Glutamatergic neuron (in vitro differentiated cells): Measurements from ENCODE around the gene CCDC3. TPM values are rescaled to one million over a fixed set of nuclear protein-coding genes. Genes with fewer than 3 reads are reported as not detected.

Experiments
- DNase-seq: peaks from one replicate; pipeline ENCODE4 v3.0.0; 2022
- H3K27ac Mint-ChIP-seq: one replicate; pipeline ENCODE4 v1.8.0; 2020; ENCODE audit warnings: mild to moderate bottlenecking, mixed read lengths, inconsistent platforms; ENCODE audit not compliant: unreplicated experiment
- H3K27me3 Mint-ChIP-seq: one replicate; pipeline ENCODE4 v1.8.0; 2020; ENCODE audit warnings: mild to moderate bottlenecking, moderate library complexity, mixed read lengths, inconsistent platforms; ENCODE audit not compliant: unreplicated experiment
- H3K36me3 Mint-ChIP-seq: one replicate; pipeline ENCODE4 v1.8.0; 2020; ENCODE audit warnings: mild to moderate bottlenecking, mixed read lengths, inconsistent platforms; ENCODE audit not compliant: unreplicated experiment
- H3K4me1 Mint-ChIP-seq: one replicate; pipeline ENCODE4 v1.8.0; 2020; ENCODE audit warnings: mild to moderate bottlenecking, low read depth, mixed read lengths, inconsistent platforms; ENCODE audit not compliant: unreplicated experiment
- H3K4me3 Mint-ChIP-seq: one replicate; pipeline ENCODE4 v1.8.0; 2020; ENCODE audit warnings: mild to moderate bottlenecking, mixed read lengths, inconsistent platforms; ENCODE audit not compliant: unreplicated experiment
- H3K9me3 Mint-ChIP-seq: one replicate; pipeline ENCODE4 v1.8.0; 2020; ENCODE audit warnings: mild to moderate bottlenecking, moderate library complexity, mixed read lengths, inconsistent platforms; ENCODE audit not compliant: unreplicated experiment
- total RNA-seq: library from RNA; stranded (reverse); fragmentation: NEBNext Ultra II Directional; extraction: Animal tissue kit (Norgen Biotek cat#: 25700); gene quantifications from one replicate; pipeline ENCODE4 v1.2.1, GENCODE V29; 2021; ENCODE audit not compliant: unreplicated experiment
- TF ChIP-seq, protein P1 (sequence below): fragments of 200-600 bp; sonication (generic); IDR thresholded peaks from one replicate; pipeline ENCODE4 v1.5.0; 2021; ENCODE audit not compliant: partially characterized antibody, unreplicated experiment

Gene CCDC3
- total RNA-seq, 1 donor from 2014 or later = 13.8 TPM

DNA sequence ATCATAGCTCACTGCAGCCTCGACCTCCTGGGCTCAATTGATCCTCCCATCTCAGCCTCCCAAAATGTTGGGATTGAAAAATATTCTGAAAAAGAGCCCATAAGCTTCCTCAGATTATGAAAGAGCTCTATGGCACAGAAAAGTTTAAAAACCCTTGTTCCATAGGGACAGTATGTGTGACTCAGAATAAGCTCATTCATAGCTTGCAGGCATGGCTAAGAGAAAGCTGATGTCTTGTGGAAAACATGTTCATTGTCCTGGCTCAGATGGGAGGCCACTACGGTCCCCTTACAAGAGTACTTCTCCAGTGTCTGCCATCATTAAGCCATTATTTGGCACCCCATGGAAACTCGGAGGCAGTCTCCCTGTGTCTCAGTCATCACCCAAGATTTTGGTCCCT, 64.0 kb downstream of the CCDC3 start:
- DNase-seq = no peak
- no peaks in the 10 kb centered on the region for H3K4me1 Mint-ChIP-seq
- no peaks in the 10 kb centered on the region for H3K27me3 Mint-ChIP-seq
- TF ChIP-seq, protein P1, sequence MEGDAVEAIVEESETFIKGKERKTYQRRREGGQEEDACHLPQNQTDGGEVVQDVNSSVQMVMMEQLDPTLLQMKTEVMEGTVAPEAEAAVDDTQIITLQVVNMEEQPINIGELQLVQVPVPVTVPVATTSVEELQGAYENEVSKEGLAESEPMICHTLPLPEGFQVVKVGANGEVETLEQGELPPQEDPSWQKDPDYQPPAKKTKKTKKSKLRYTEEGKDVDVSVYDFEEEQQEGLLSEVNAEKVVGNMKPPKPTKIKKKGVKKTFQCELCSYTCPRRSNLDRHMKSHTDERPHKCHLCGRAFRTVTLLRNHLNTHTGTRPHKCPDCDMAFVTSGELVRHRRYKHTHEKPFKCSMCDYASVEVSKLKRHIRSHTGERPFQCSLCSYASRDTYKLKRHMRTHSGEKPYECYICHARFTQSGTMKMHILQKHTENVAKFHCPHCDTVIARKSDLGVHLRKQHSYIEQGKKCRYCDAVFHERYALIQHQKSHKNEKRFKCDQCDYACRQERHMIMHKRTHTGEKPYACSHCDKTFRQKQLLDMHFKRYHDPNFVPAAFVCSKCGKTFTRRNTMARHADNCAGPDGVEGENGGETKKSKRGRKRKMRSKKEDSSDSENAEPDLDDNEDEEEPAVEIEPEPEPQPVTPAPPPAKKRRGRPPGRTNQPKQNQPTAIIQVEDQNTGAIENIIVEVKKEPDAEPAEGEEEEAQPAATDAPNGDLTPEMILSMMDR = no peak
- no peak overlapping the region for H3K27ac Mint-ChIP-seq
- no peaks in the 10 kb centered on the region for H3K36me3 Mint-ChIP-seq
- H3K4me3 Mint-ChIP-seq = no peak overlapping the region
- no peaks in the 10 kb centered on the region for H3K9me3 Mint-ChIP-seq

DNA sequence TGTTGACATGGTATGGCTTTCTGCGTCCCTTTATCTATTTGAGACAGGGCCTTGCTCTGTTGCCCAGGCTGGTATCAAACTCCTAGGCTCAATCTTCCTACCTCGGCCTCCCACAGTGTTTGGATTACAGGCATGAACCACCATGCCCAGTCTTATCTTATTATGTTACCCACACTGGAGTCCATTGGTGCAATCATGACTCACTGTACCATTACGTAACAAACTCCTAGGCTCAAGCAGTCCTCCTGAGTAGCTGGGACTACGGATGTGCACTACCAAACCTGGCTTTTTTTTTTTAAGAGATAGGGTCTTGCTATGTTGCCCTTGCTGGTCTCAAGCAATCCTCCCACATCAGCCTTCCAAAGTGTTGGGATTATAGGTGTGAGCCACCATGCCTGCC, 66.7 kb downstream of the CCDC3 start:
- DNase-seq = no peak
- no peaks in the 10 kb centered on the region for H3K4me1 Mint-ChIP-seq
- TF ChIP-seq, protein P1 = no peak
- no peaks in the 10 kb centered on the region for H3K9me3 Mint-ChIP-seq
- no peak overlapping the region for H3K4me3 Mint-ChIP-seq
- H3K36me3 Mint-ChIP-seq = no peaks in the 10 kb centered on the region
- no peaks in the 10 kb centered on the region for H3K27me3 Mint-ChIP-seq
- no peak overlapping the region for H3K27ac Mint-ChIP-seq

DNA sequence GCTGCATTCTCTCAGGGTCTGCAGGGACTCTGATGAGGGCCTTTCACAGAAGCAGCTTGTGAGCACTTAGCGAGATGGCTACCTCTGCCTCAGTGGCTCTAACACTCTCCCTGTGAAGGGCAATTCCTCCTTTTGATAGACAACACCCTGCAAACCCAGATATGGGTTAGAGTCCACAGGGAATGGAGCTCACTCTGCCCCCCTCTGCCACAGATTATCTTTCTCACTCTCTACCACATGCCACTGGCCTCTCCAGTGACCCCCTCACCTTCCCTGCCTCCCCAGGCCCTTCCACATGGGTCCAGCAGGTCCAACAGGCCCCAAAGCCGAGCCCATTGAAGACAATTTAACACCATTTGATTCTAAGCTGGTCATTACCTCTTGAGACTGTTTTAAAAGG, 72.1 kb downstream of the CCDC3 start:
- Mint-ChIP-seq H3K9me3 (peaks cover 1% of the 10 kb centered on the region), H3K27ac (no peak overlapping the region), H3K27me3 (no peaks in the 10 kb centered on the region), H3K4me3 (no peak overlapping the region), H3K36me3 (peaks cover 12% of the 10 kb centered on the region), H3K4me1 (no peaks in the 10 kb centered on the region)
- no peak for DNase-seq
- TF ChIP-seq, protein P1 = no peak

DNA sequence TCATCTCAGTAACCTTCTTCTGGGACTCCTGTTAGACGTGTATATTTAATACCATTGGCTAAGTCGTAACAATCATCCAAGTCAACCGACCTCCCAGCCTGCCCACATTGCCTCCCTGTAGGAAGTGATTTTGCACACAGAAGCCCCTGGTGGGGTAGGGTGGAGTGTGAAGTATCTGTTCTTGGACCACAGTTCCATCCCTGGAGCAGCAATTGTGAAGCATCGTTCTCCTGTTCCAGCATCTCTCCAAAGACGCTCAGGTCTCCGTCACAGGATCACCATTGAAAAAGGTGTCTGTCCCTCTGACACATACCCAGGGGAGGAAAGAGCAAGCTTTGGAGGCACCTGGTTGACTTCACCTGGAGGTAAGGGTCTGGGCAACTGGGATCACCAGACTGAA, 72.9 kb downstream of the CCDC3 start:
- Mint-ChIP-seq H3K4me3 (no peak overlapping the region), H3K9me3 (peaks cover 1% of the 10 kb centered on the region), H3K36me3 (peaks cover 12% of the 10 kb centered on the region), H3K4me1 (no peaks in the 10 kb centered on the region), H3K27ac (no peak overlapping the region), H3K27me3 (no peaks in the 10 kb centered on the region)
- TF ChIP-seq, protein P1 = no peak
- DNase-seq = no peak

DNA sequence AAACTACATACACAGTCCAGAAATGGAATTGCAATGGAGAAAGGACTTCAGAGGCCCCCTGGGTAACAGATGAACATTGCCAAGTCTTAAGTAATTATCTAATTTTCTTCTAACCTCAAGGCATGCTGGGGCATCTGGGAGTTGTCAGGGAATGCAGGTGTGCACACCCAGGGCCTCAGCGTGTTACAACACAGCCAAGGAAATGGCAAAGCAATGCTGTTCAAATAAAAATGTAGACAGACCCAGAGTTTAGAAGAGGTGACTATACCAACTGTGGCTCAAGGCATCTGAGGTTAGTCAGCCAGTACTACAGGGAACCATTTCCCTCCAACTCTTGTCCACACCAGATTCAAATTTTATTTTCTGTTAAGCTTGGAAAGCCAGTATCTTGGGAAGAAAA, 73.6 kb downstream of the CCDC3 start:
- Mint-ChIP-seq H3K4me1 (peaks cover 2% of the 10 kb centered on the region), H3K27me3 (no peaks in the 10 kb centered on the region), H3K27ac (no peak overlapping the region), H3K9me3 (peaks cover 1% of the 10 kb centered on the region), H3K4me3 (no peak overlapping the region), H3K36me3 (peaks cover 16% of the 10 kb centered on the region)
- TF ChIP-seq, protein P1 = no peak
- no peak for DNase-seq
